IMR-90 (cell line): Measurements from ENCODE around the gene ZBTB24. TPM values are rescaled to one million over a fixed set of nuclear protein-coding genes. Genes with fewer than 3 reads are reported as not detected.

Experiments
- ATAC-seq: fragments of 200-7000 bp; cut with Tn5 transposase; 2 replicates; pipeline ENCODE4 v1.9.1; 2020; ENCODE audit warnings: low read depth, mild to moderate bottlenecking, moderate library complexity
- BruUV-seq: library from RNA; stranded (reverse); fragments of 400-500 nt; replicated peaks from 2 replicates; lab custom pipeline; 2021; lab: Mats Ljungman, UMichigan
- CTCF ChIA-PET: fragments of 300-600 bp; formaldehyde crosslinking; extraction: SDS; loops from one replicate; lab custom pipeline; 2021; ENCODE audit warnings: antibody characterized with exemption; lab: Yijun Ruan, JAX
- POLR2A ChIA-PET: fragments of 300-600 bp; sonication (Branson Sonifier 250); formaldehyde crosslinking; loops from one replicate; lab custom pipeline; 2022; ENCODE audit warnings: antibody characterized with exemption; ENCODE audit not compliant: unreplicated experiment; lab: Charles Lee
- DNase-seq: peaks from one replicate; pipeline ENCODE4 v3.0.0; 2013
- H2AFZ ChIP-seq: replicated peaks from 2 replicates; pipeline ENCODE3; 2013; ENCODE audit warnings: low read length, mild to moderate bottlenecking; ENCODE audit not compliant: poor library complexity
- H2AK5ac ChIP-seq: 2 replicates; pipeline ENCODE4 v1.6.1; 2013; ENCODE audit warnings: low read depth, low read length, inconsistent platforms
- H2AK9ac ChIP-seq: replicated peaks from 2 replicates; pipeline ENCODE3; 2013; ENCODE audit warnings: mild to moderate bottlenecking, low read depth, low read length, moderate library complexity; ENCODE audit not compliant: poor library complexity
- H2BK120ac ChIP-seq: 2 replicates; pipeline ENCODE4 v1.6.1; 2013; ENCODE audit warnings: low read depth, low read length, inconsistent platforms
- H2BK15ac ChIP-seq: 3 replicates; pipeline ENCODE4 v1.6.1; 2013; ENCODE audit warnings: low read depth, low read length, inconsistent platforms
- H2BK20ac ChIP-seq: 2 replicates; pipeline ENCODE4 v1.6.1; 2013; ENCODE audit warnings: low read depth, mild to moderate bottlenecking, inconsistent platforms, low read length, moderate library complexity
- H2BK5ac ChIP-seq: 2 replicates; pipeline ENCODE4 v1.6.1; 2013; ENCODE audit warnings: mild to moderate bottlenecking, low read depth, low read length, inconsistent platforms; ENCODE audit not compliant: poor library complexity, severe bottlenecking
- H3K14ac ChIP-seq: replicated peaks from 2 replicates; pipeline ENCODE4 v1.6.1; 2013; ENCODE audit warnings: low read depth, low read length, inconsistent platforms
- H3K18ac ChIP-seq: 2 replicates; pipeline ENCODE4 v1.6.1; 2013; ENCODE audit warnings: low read depth, low read length, control low read depth
- H3K23ac ChIP-seq: 2 replicates; pipeline ENCODE4 v1.6.1; 2013; ENCODE audit warnings: low read depth, low read length, inconsistent platforms
- H3K27ac ChIP-seq: 2 replicates; pipeline ENCODE4 v1.5.1; 2013; ENCODE audit warnings: mild to moderate bottlenecking, control low read depth, low read length; ENCODE audit not compliant: insufficient read depth
- H3K27me3 ChIP-seq: 2 replicates; pipeline ENCODE4 v1.6.1; 2013; ENCODE audit warnings: low read length; ENCODE audit not compliant: control insufficient read depth, insufficient read depth
- H3K36me3 ChIP-seq: 2 replicates; pipeline ENCODE4 v1.6.1; 2013; ENCODE audit warnings: low read length, mixed read lengths; ENCODE audit not compliant: control insufficient read depth, insufficient read depth
- H3K4ac ChIP-seq: 2 replicates; pipeline ENCODE4 v1.6.1; 2013; ENCODE audit warnings: low read depth, low read length, inconsistent platforms
- H3K4me1 ChIP-seq: 2 replicates; pipeline ENCODE4 v1.6.1; 2013; ENCODE audit warnings: low read length, mixed read lengths; ENCODE audit not compliant: control insufficient read depth, insufficient read depth
- H3K4me2 ChIP-seq: 2 replicates; pipeline ENCODE4 v1.6.1; 2013; ENCODE audit warnings: low read depth, mild to moderate bottlenecking, control low read depth, low read length, moderate library complexity
- H3K4me3 ChIP-seq: 2 replicates; pipeline ENCODE4 v1.5.1; 2013; ENCODE audit warnings: low read depth, mild to moderate bottlenecking, control low read depth, low read length, moderate library complexity; ENCODE audit not compliant: insufficient read depth
- H3K56ac ChIP-seq: 2 replicates; pipeline ENCODE4 v1.6.1; 2013; ENCODE audit warnings: low read length, inconsistent platforms; ENCODE audit not compliant: insufficient read depth; ENCODE audit errors: extremely low read depth
- H3K79me1 ChIP-seq, 2 experiments: 2 replicates each; pipeline ENCODE4 v1.6.1; 2013; ENCODE audit warnings: low read length in 2 of 2, inconsistent platforms in 1 of 2, low read depth in 1 of 2
- H3K9ac ChIP-seq: 2 replicates; pipeline ENCODE4 v1.6.1; 2013; ENCODE audit warnings: low read depth, low read length, control low read depth
- H3K9me1 ChIP-seq: 2 replicates; pipeline ENCODE4 v1.6.1; 2013; ENCODE audit warnings: low read length, inconsistent platforms; ENCODE audit not compliant: insufficient read depth
- H3K9me3 ChIP-seq: 2 replicates; pipeline ENCODE4 v1.6.1; 2013; ENCODE audit warnings: low read length; ENCODE audit not compliant: control insufficient read depth, insufficient read depth
- H4K20me1 ChIP-seq: 2 replicates; pipeline ENCODE4 v1.6.1; 2013; ENCODE audit warnings: low read length, inconsistent platforms; ENCODE audit not compliant: insufficient read depth
- H4K5ac ChIP-seq: 2 replicates; pipeline ENCODE4 v1.6.1; 2013; ENCODE audit warnings: mild to moderate bottlenecking, low read depth, low read length, control low read depth
- H4K8ac ChIP-seq, 2 experiments: 2 replicates each; pipeline ENCODE4 v1.6.1; 2013; ENCODE audit warnings: low read depth in 2 of 2, low read length in 2 of 2, control low read depth in 1 of 2, inconsistent platforms in 1 of 2
- H4K91ac ChIP-seq: 2 replicates; pipeline ENCODE4 v1.6.1; 2013; ENCODE audit warnings: low read depth, low read length, inconsistent platforms; ENCODE audit not compliant: insufficient read depth
- BHLHE40 ChIP-seq: fragments of 150-350 bp; IDR thresholded peaks from 2 replicates; pipeline ENCODE4 v1.6.1; 2016; ENCODE audit warnings: mild to moderate bottlenecking, low read depth, low read length
- CTCF ChIP-seq: conservative IDR thresholded peaks from 2 replicates; pipeline ENCODE4 v1.5.1; 2012; ENCODE audit warnings: mild to moderate bottlenecking, low read depth, low read length, improper control_type of control experiment
- ELK1 ChIP-seq: fragments of 150-350 bp; IDR thresholded peaks from 2 replicates; pipeline ENCODE4 v1.6.1; 2016; ENCODE audit warnings: low read depth, mild to moderate bottlenecking, low read length, moderate library complexity, borderline replicate concordance
- FOS ChIP-seq: fragments of 150-350 bp; IDR thresholded peaks from 2 replicates; pipeline ENCODE4 v1.6.1; 2016; ENCODE audit warnings: low read depth, low read length
- MAFK ChIP-seq: IDR thresholded peaks from 2 replicates; pipeline ENCODE4 v1.6.1; 2012; ENCODE audit warnings: low read depth, low read length, improper control_type of control experiment
- MAZ ChIP-seq: IDR thresholded peaks from 2 replicates; pipeline ENCODE4 v1.6.1; 2012; ENCODE audit warnings: low read depth, mild to moderate bottlenecking, low read length, improper control_type of control experiment, moderate library complexity, borderline replicate concordance
- POLR2A ChIP-seq: IDR thresholded peaks from 2 replicates; pipeline ENCODE4 v1.6.1; 2012; ENCODE audit warnings: mild to moderate bottlenecking, low read depth, low read length
- SMC3 ChIP-seq: fragments of 150-350 bp; IDR thresholded peaks from 2 replicates; pipeline ENCODE4 v1.6.1; 2016; ENCODE audit warnings: low read depth, mild to moderate bottlenecking, antibody characterized with exemption, low read length, moderate library complexity
- USF2 ChIP-seq: fragments of 150-350 bp; IDR thresholded peaks from 2 replicates; pipeline ENCODE4 v1.6.1; 2017; ENCODE audit warnings: mild to moderate bottlenecking, antibody characterized with exemption, low read length, low read depth
- WGBS, 2 experiments: methylation state at CpG; one replicate each; pipeline versions ENCODE4 v1.1.5 to v1.1.7; 2013; ENCODE audit warnings: missing lambda C conversion rate in 2 of 2; ENCODE audit not compliant: insufficient read length in 1 of 2; ENCODE audit errors: extremely low coverage in 2 of 2; 5-methylcytosine and 5-hydroxymethylcytosine counted together
- dilution Hi-C: fragments of 300-500 bp; cut with HindIII; formaldehyde crosslinking; loops from one replicate; pipeline ENCODE4 v1.14.3; 2018; ENCODE audit warnings: low sequenced_read_pairs; ENCODE audit not compliant: unreplicated experiment
- in situ Hi-C: fragments of 300-500 bp; cut with MboI; formaldehyde crosslinking; loops from 3 replicates; pipeline ENCODE4 v1.14.3; 2019; ENCODE audit warnings: low sequenced_read_pairs, inconsistent platforms, mixed read lengths
- intact Hi-C: fragments of 100-400 bp; cut with micrococcal nuclease; formaldehyde crosslinking; loops from 2 replicates; pipeline ENCODE4 v1.10.0; 2022
- polyA plus RNA-seq, 3 experiments: library from polyadenylated mRNA; depleted of rRNA; stranded (reverse); fragments of >200 nt; gene quantifications; 2 replicates each; pipeline ENCODE4 v1.2.3, GENCODE V29; 2012; ENCODE audit warnings: low replicate concordance in 1 of 3
- total RNA-seq: library from RNA; depleted of rRNA; stranded (reverse); fragments of >200 nt; gene quantifications from 2 replicates; pipeline ENCODE4 v1.2.3, GENCODE V29; 2012

Gene ZBTB24
- total and polyA plus RNA-seq, 2 of the 4 experiments (the other 2 are of a cell fraction), result 2.3 to 7.9 TPM

GRCh38 chr6:109460161-109460829 lies 22.7 kb downstream of the ZBTB24 start:
- no peak overlapping the region for H3K4me2 ChIP-seq
- no peak overlapping the region for H4K8ac ChIP-seq
- POLR2A ChIA-PET, result no interaction called here
- H2BK15ac ChIP-seq, result no peak overlapping the region
- no peak overlapping the region for H2AK9ac ChIP-seq
- CTCF ChIA-PET, result interaction anchor here (1.0 kb wide), 1 partner anchor 9 kb away, joined by 3 read pairs; no protein-coding TSS in a partner anchor
- no peak for DNase-seq
- H3K18ac ChIP-seq, result no peak overlapping the region
- no peak overlapping the region for H3K14ac ChIP-seq
- TF ChIP-seq FOS (no peak), MAFK (no peak), MAZ (no peak), POLR2A (no peak), CTCF (no peak), BHLHE40 (no peak), ELK1 (no peak), SMC3 (no peak), USF2 (no peak)
- H3K9me1 ChIP-seq, result peaks cover 5% of the 10 kb centered on the region; the same call in 1 of the 2 replicates
- no CpG with 5 or more reads among the region's 3 CpGs for whole genome bisulfite sequencing, 2 experiments
- peaks cover 9% of the 10 kb centered on the region for H3K36me3 ChIP-seq
- peaks cover 12 to 33% of the 10 kb centered on the region in 2 experiments for H3K79me1 ChIP-seq
- no peaks in the 10 kb centered on the region for H3K27me3 ChIP-seq
- peak overlapping the region; percentile 47; the same call in 1 of the 2 replicates for H3K27ac ChIP-seq
- H4K91ac ChIP-seq, result no peak overlapping the region
- H2AK5ac ChIP-seq, result no peak overlapping the region
- H4K5ac ChIP-seq, result no peak overlapping the region
- H3K23ac ChIP-seq, result no peak overlapping the region
- no peak for ATAC-seq
- H3K4ac ChIP-seq, result no peak overlapping the region
- no peaks in the 10 kb centered on the region for H4K20me1 ChIP-seq
- no TSS peak for BruUV-seq
- H3K56ac ChIP-seq, result no peak overlapping the region
- no peak overlapping the region for H2BK5ac ChIP-seq
- no peaks in the 10 kb centered on the region for H3K9me3 ChIP-seq
- in situ Hi-C loops (no loop called here), intact Hi-C loops (no loop called here), dilution Hi-C loops (no loop called here)
- no peak overlapping the region for H3K4me3 ChIP-seq
- H2AFZ ChIP-seq, result no peak overlapping the region
- H2BK20ac ChIP-seq, result no peak overlapping the region
- H2BK120ac ChIP-seq, result no peak overlapping the region
- H3K4me1 ChIP-seq, result peaks cover 7% of the 10 kb centered on the region
- no peak overlapping the region for H3K9ac ChIP-seq
